ENCODE results near the gene ITSN1.

- no peak for TF ChIP-seq TAF1 (IDR thresholded peaks at IDR 0.05; ENCODE audit: low read depth)
- TF ChIP-seq CTCF (IDR thresholded peaks at IDR 0.05; ENCODE audit: poor library complexity, severe bottlenecking): no peak
- no peak for TF ChIP-seq EZH2 (IDR thresholded peaks at IDR 0.05; ENCODE audit: borderline replicate concordance, insufficient read depth, low read length, poor library complexity, severe bottlenecking)
Observed at GRCh38 chr21:33916200-33916567, 273.9 kb downstream of the ITSN1 start.
